ENCODE results near the gene NR4A3. TPM values are rescaled to one million over a fixed set of nuclear protein-coding genes. Genes with fewer than 3 reads are reported as not detected.

Gene NR4A3
- total and polyA plus RNA-seq, 2 donors from 2014 or later = 0.34 to 9.1 TPM

- DNase-seq (no peak), FAIRE-seq (no peak)
- Histone ChIP-seq H3K27ac (ENCODE audit: low read depth in 2 of 2, low read length in 2 of 2) (no peak overlapping the region), H3K9me3 (ENCODE audit: control insufficient read depth in 2 of 3, insufficient read depth in 1 of 3, low read length in 3 of 3) (no peaks in the 10 kb centered on the region), H3K9ac (ENCODE audit: low read length in 3 of 3) (no peak overlapping the region), H3K4me1 (ENCODE audit: control insufficient read depth in 2 of 3, insufficient read depth in 2 of 3, low read depth in 1 of 3, low read length in 3 of 3) (no peaks in the 10 kb centered on the region), H3K27me3 (ENCODE audit: control insufficient read depth, insufficient read depth, low read length) (no peaks in the 10 kb centered on the region), H3K4me3 (ENCODE audit: low read length in 3 of 3) (no peak overlapping the region), H3K36me3 (ENCODE audit: control insufficient read depth in 2 of 3, insufficient read depth in 3 of 3, low read length in 3 of 3) (no peaks in the 10 kb centered on the region)
- TF ChIP-seq CTCF (IDR thresholded peaks at IDR 0.05; ENCODE audit: borderline replicate concordance, extremely low read depth, insufficient read depth) = no peak
- intact Hi-C loops (cut with DNase I) = no loop called here
Observed at GRCh38 chr9:99885747-99886146, 64.1 kb downstream of the NR4A3 start.

- Histone ChIP-seq H3K27me3 (ENCODE audit: control insufficient read depth, insufficient read depth, low read length) (no peaks in the 10 kb centered on the region), H3K27ac (ENCODE audit: low read depth in 2 of 2, low read length in 2 of 2) (no peak overlapping the region), H3K4me3 (ENCODE audit: low read length in 3 of 3) (no peak overlapping the region), H3K4me1 (ENCODE audit: control insufficient read depth in 2 of 3, insufficient read depth in 2 of 3, low read depth in 1 of 3, low read length in 3 of 3) (no peaks in the 10 kb centered on the region), H3K9me3 (ENCODE audit: control insufficient read depth in 2 of 3, insufficient read depth in 1 of 3, low read length in 3 of 3) (no peaks in the 10 kb centered on the region), H3K9ac (ENCODE audit: low read length in 3 of 3) (no peak overlapping the region), H3K36me3 (ENCODE audit: control insufficient read depth in 2 of 3, insufficient read depth in 3 of 3, low read length in 3 of 3) (no peaks in the 10 kb centered on the region)
- no peak for TF ChIP-seq CTCF (IDR thresholded peaks at IDR 0.05; ENCODE audit: borderline replicate concordance, extremely low read depth, insufficient read depth)
- DNase-seq (no peak), FAIRE-seq (no peak)
- intact Hi-C loops (cut with DNase I) = no loop called here
Observed at GRCh38 chr9:99889120-99889519, 67.4 kb downstream of the NR4A3 start.

GRCh38 chr9:99894826-99895225, 73.1 kb downstream of the NR4A3 start:
- Histone ChIP-seq H3K27me3 (ENCODE audit: control insufficient read depth, insufficient read depth, low read length) (no peaks in the 10 kb centered on the region), H3K4me1 (ENCODE audit: control insufficient read depth in 2 of 3, insufficient read depth in 2 of 3, low read depth in 1 of 3, low read length in 3 of 3) (no peaks in the 10 kb centered on the region), H3K9ac (ENCODE audit: low read length in 3 of 3) (no peak overlapping the region), H3K36me3 (ENCODE audit: control insufficient read depth in 2 of 3, insufficient read depth in 3 of 3, low read length in 3 of 3) (no peaks in the 10 kb centered on the region), H3K27ac (ENCODE audit: low read depth in 2 of 2, low read length in 2 of 2) (no peak overlapping the region), H3K4me3 (ENCODE audit: low read length in 3 of 3) (no peak overlapping the region), H3K9me3 (ENCODE audit: control insufficient read depth in 2 of 3, insufficient read depth in 1 of 3, low read length in 3 of 3) (no peaks in the 10 kb centered on the region)
- DNase-seq (no peak), FAIRE-seq (no peak)
- TF ChIP-seq CTCF (IDR thresholded peaks at IDR 0.05; ENCODE audit: borderline replicate concordance, extremely low read depth, insufficient read depth) = no peak
- intact Hi-C loops (cut with DNase I) = no loop called here

GRCh38 chr9:99895510-99895909, 73.8 kb downstream of the NR4A3 start:
- no peak overlapping the region for H3K4me3 ChIP-seq (ENCODE audit: low read length in 3 of 3)
- no peaks in the 10 kb centered on the region for H3K27me3 ChIP-seq (ENCODE audit: control insufficient read depth, insufficient read depth, low read length)
- H3K36me3 ChIP-seq (ENCODE audit: control insufficient read depth in 2 of 3, insufficient read depth in 3 of 3, low read length in 3 of 3) = no peaks in the 10 kb centered on the region
- intact Hi-C loops (cut with DNase I) = no loop called here
- H3K9me3 ChIP-seq (ENCODE audit: control insufficient read depth in 2 of 3, insufficient read depth in 1 of 3, low read length in 3 of 3) = no peaks in the 10 kb centered on the region
- DNase-seq = no peak
- no peaks in the 10 kb centered on the region for H3K4me1 ChIP-seq (ENCODE audit: control insufficient read depth in 2 of 3, insufficient read depth in 2 of 3, low read depth in 1 of 3, low read length in 3 of 3)
- no peak overlapping the region for H3K9ac ChIP-seq (ENCODE audit: low read length in 3 of 3)
- TF ChIP-seq CTCF (IDR thresholded peaks at IDR 0.05; ENCODE audit: borderline replicate concordance, extremely low read depth, insufficient read depth) = no peak
- FAIRE-seq = no peak
- no peak overlapping the region for H3K27ac ChIP-seq (ENCODE audit: low read depth in 2 of 2, low read length in 2 of 2)
